HEK293T (cell line): ENCODE data around the gene ZNF57.

Source experiments
- ARNT ChIP-seq: fragments of 450-650 bp; IDR thresholded peaks from 2 replicates; pipeline ENCODE4 v1.6.1; 2017; ENCODE audit warnings: mild to moderate bottlenecking
- ELF4 ChIP-seq: fragments of 450-650 bp; IDR thresholded peaks from 2 replicates; pipeline ENCODE4 v1.6.1; 2017; ENCODE audit warnings: antibody characterized with exemption
- FOXA1 ChIP-seq: fragments of 450-650 bp; IDR thresholded peaks from 2 replicates; pipeline ENCODE4 v1.6.1; 2016; ENCODE audit warnings: mild to moderate bottlenecking
- LEF1 ChIP-seq: fragments of 450-650 bp; IDR thresholded peaks from 2 replicates; pipeline ENCODE4 v1.6.1; 2017; ENCODE audit warnings: mild to moderate bottlenecking, borderline replicate concordance
- PKNOX1 ChIP-seq: fragments of 450-650 bp; IDR thresholded peaks from 2 replicates; pipeline ENCODE4 v1.6.1; 2016
- SP1 ChIP-seq: fragments of 450-650 bp; IDR thresholded peaks from 2 replicates; pipeline ENCODE4 v1.6.1; 2017
- TARDBP ChIP-seq: fragments of 450-650 bp; IDR thresholded peaks from 2 replicates; pipeline ENCODE4 v1.6.1; 2016
- ZNF384 ChIP-seq: fragments of 450-650 bp; IDR thresholded peaks from 2 replicates; pipeline ENCODE4 v1.6.1; 2016

GRCh38 chr19:2967972-2968371 is 67.2 kb downstream of the ZNF57 start:
- TF ChIP-seq PKNOX1 (no peak), ARNT (no peak), SP1 (no peak), ZNF384 (no peak), FOXA1 (no peak), ELF4 (no peak), LEF1 (no peak), TARDBP (no peak)
